Panc1 (cell line): ENCODE results near the gene IQGAP1.

Experiments
- POLR2AphosphoS5 ChIP-seq: IDR thresholded peaks from 2 replicates; pipeline ENCODE4 v1.6.1; 2012; ENCODE audit warnings: mild to moderate bottlenecking, low read depth, low read length, moderate library complexity
- TCF7L2 ChIP-seq: IDR thresholded peaks from 2 replicates; pipeline ENCODE4 v1.6.1; 2011; ENCODE audit warnings: mild to moderate bottlenecking, low read depth, low read length, inconsistent platforms
- TF ChIP-seq, protein P1 (sequence below): fragments of 450-650 bp; IDR thresholded peaks from 2 replicates; pipeline ENCODE4 v1.5.1; 2017; ENCODE audit warnings: mild to moderate bottlenecking

DNA sequence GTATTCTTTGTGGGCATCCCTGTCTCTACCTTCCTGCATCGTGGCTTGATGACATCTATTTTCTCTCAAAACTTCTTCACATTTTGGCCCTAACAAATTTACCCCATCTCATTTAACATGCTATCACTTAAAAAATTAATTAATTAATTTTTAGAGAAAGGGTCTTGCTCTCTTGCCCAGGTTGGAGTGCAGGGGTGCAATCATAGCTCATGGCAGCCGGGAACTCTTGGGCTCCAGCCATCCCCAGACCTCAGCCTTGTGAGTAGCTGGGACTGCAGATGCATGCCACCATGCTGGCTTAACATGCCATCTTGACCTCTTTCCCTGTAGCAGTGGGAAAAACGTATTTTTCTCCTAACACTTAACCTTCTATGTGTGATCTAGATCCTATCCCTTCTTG, 20.6 kb downstream of the IQGAP1 start:
- TF ChIP-seq, protein P1, sequence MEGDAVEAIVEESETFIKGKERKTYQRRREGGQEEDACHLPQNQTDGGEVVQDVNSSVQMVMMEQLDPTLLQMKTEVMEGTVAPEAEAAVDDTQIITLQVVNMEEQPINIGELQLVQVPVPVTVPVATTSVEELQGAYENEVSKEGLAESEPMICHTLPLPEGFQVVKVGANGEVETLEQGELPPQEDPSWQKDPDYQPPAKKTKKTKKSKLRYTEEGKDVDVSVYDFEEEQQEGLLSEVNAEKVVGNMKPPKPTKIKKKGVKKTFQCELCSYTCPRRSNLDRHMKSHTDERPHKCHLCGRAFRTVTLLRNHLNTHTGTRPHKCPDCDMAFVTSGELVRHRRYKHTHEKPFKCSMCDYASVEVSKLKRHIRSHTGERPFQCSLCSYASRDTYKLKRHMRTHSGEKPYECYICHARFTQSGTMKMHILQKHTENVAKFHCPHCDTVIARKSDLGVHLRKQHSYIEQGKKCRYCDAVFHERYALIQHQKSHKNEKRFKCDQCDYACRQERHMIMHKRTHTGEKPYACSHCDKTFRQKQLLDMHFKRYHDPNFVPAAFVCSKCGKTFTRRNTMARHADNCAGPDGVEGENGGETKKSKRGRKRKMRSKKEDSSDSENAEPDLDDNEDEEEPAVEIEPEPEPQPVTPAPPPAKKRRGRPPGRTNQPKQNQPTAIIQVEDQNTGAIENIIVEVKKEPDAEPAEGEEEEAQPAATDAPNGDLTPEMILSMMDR: no peak
- TF ChIP-seq POLR2AphosphoS5 (no peak), TCF7L2 (no peak)
